ENCODE measurements around the gene RFX2. TPM values are rescaled to one million over a fixed set of nuclear protein-coding genes. Genes with fewer than 3 reads are reported as not detected.
A peak's percentile ranks its signal among the peaks of the same experiment; 100 is the strongest.

Gene RFX2
- total RNA-seq, 2 donors from 2014 or later = 21.7 to 30.3 TPM

- no peak for DNase-seq (ENCODE audit: low spot score)
- TF ChIP-seq, protein P1, sequence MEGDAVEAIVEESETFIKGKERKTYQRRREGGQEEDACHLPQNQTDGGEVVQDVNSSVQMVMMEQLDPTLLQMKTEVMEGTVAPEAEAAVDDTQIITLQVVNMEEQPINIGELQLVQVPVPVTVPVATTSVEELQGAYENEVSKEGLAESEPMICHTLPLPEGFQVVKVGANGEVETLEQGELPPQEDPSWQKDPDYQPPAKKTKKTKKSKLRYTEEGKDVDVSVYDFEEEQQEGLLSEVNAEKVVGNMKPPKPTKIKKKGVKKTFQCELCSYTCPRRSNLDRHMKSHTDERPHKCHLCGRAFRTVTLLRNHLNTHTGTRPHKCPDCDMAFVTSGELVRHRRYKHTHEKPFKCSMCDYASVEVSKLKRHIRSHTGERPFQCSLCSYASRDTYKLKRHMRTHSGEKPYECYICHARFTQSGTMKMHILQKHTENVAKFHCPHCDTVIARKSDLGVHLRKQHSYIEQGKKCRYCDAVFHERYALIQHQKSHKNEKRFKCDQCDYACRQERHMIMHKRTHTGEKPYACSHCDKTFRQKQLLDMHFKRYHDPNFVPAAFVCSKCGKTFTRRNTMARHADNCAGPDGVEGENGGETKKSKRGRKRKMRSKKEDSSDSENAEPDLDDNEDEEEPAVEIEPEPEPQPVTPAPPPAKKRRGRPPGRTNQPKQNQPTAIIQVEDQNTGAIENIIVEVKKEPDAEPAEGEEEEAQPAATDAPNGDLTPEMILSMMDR (IDR thresholded peaks at IDR 0.05) = no peak
- H3K36me3 ChIP-seq = peaks cover 16% of the 10 kb centered on the region
- ATAC-seq (ENCODE audit: insufficient number of reproducible peaks, low FRiP score, low read depth) = peak; percentile 27
- no peaks in the 10 kb centered on the region for H3K9me3 ChIP-seq
- peaks cover 0 to 9% of the 10 kb centered on the region in 2 donors for H3K4me1 ChIP-seq (ENCODE audit: control insufficient read depth in 1 of 2, low read depth in 2 of 2)
- no peaks in the 10 kb centered on the region for H3K27me3 ChIP-seq (replicated peaks; ENCODE audit: insufficient read depth)
- no peak overlapping the region for H3K4me3 ChIP-seq
- peak overlapping the region; percentile 42 to 44 for H3K27ac ChIP-seq
These were observed 87.1 kb downstream of the RFX2 start for GRCh38 chr19:6023085-6023682.

DNA sequence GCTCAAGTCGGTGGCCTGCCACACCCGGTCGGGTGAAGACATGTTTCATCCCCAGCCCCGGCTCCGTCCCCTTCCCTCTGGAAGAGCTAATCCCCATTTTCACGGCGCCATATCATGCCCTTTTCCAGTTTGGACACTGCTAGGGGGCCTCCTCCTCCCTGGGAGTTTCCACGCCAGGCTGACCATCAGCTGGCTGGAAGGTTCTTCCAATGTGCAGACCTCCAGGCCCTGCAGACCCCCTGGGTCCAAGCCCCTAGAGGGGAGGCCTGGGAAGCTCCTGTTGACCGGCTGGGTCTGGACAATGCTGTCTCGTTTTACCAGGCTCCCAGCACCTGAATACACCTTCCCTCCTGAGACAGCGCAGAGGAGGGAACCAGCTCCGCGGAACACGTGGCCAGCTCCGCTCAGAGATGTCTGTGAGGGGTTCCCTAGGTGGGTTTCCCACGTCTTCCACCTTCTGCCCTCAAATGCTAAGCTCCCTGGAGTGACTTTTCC lies 87.7 kb downstream of the RFX2 start:
- no peak overlapping the region for H3K4me3 ChIP-seq
- no peak for DNase-seq (ENCODE audit: low spot score)
- peak overlapping the region; percentile 42 to 44 for H3K27ac ChIP-seq
- H3K9me3 ChIP-seq = no peaks in the 10 kb centered on the region
- ATAC-seq (ENCODE audit: insufficient number of reproducible peaks, low FRiP score, low read depth) = no peak
- H3K27me3 ChIP-seq (replicated peaks; ENCODE audit: insufficient read depth) = no peaks in the 10 kb centered on the region
- peaks cover 16% of the 10 kb centered on the region for H3K36me3 ChIP-seq
- TF ChIP-seq, protein P1 (IDR thresholded peaks at IDR 0.05) = no peak
- H3K4me1 ChIP-seq (ENCODE audit: control insufficient read depth in 1 of 2, low read depth in 2 of 2) = peaks cover 0 to 9% of the 10 kb centered on the region in 2 donors

DNA sequence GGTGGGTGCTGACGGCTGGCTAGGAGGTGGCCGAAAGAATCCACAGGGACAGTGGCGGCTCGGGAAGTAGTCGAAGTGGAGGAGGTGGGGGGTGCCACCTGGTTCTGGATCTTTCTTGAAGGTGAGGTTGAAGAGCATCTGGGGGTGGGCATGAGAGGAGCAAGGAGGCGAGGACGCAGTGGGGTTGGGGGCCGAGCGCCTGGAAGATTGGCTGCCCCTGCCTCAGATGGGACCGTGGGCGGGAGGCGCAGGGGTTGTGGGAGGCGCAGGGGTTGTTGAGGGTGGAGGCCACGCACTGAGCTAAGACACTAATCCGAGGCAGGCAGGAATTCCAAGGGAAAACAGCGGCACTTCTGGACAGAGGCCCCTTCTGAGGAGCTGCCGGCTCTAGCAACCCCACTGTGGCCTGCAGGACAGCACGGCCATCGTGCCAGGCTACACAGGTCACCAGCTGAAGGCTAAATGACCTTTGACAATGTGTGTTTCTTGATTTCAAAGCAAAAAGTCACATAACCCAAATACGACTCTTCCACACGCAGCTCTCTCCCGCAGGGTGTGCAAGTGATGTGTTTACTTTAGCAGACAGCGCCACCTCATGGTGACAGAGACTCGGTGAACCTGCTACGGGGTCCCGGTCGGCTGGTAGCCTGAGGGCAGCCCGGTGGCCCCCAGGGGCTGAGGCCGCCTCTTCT lies 88.3 kb downstream of the RFX2 start:
- Histone ChIP-seq H3K4me3 (no peak overlapping the region), H3K27me3 (replicated peaks; ENCODE audit: insufficient read depth) (no peaks in the 10 kb centered on the region), H3K27ac (no peak overlapping the region), H3K4me1 (ENCODE audit: control insufficient read depth in 1 of 2, low read depth in 2 of 2) (peaks cover 0 to 9% of the 10 kb centered on the region in 2 donors), H3K9me3 (no peaks in the 10 kb centered on the region), H3K36me3 (peaks cover 11% of the 10 kb centered on the region)
- ATAC-seq (ENCODE audit: insufficient number of reproducible peaks, low FRiP score, low read depth) = no peak
- TF ChIP-seq, protein P1 (IDR thresholded peaks at IDR 0.05) = peak; percentile 60
- DNase-seq (ENCODE audit: low spot score) = no peak

DNA sequence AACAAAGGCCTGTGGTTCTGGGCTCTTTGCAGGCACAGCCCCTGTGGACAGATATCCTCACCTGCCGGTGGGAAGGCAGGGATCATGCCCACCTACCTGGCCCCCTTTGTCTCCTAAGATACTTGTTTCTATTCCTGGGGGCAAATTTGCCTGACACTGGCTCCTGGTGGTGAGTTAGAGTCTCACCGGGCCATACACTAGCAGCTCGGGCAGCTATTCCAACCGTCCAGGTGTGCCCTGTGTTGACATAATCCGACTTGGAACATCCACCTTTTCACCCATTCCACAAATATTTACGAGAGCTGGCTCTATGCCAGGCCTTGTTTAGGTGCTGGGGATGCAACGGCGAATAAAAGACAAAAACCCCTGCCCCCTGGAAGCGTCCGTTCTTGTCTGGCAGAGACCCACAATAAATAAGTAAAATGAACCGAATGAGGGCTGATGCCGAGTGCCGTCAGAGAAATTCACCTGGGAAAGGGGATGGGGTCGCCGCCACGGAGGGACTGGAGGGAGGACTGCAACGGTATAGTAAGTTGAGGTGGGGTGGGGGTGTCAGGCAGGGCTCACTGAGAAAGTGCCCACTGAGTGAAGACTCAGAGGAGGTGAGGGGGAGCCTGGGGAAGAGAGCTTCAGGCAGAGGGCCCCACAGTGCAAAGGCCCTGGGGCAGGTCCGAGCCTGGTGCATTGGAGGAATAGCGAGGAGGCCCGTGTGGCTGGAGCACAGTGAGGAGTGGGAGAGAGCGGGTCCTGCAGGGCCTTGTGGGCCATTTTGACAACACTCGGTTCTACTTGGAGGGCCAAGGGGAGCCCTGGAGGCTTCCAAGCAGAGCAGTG lies 89.1 kb downstream of the RFX2 start:
- Histone ChIP-seq H3K4me3 (no peak overlapping the region), H3K27me3 (replicated peaks; ENCODE audit: insufficient read depth) (no peaks in the 10 kb centered on the region), H3K36me3 (peaks cover 6% of the 10 kb centered on the region), H3K27ac (no peak overlapping the region), H3K9me3 (no peaks in the 10 kb centered on the region), H3K4me1 (ENCODE audit: control insufficient read depth in 1 of 2, low read depth in 2 of 2) (peaks cover 0 to 9% of the 10 kb centered on the region in 2 donors)
- no peak for DNase-seq (ENCODE audit: low spot score)
- TF ChIP-seq, protein P1 (IDR thresholded peaks at IDR 0.05) = no peak
- ATAC-seq (ENCODE audit: insufficient number of reproducible peaks, low FRiP score, low read depth) = no peak

Data from thoracic aorta (tissue), 2 donors.